GM18502 (cell line): ENCODE measurements around the gene ABCA5.
A peak's percentile ranks its signal among the peaks of the same experiment; 100 is the strongest.

Experiments
- ATAC-seq: cut with Tn5 transposase; IDR thresholded peaks from one replicate; pipeline ENCODE4 v1.9.1; 2021; ENCODE audit warnings: mild to moderate bottlenecking; ENCODE audit not compliant: unreplicated experiment, poor library complexity

The ABCA5 gene

DNA sequence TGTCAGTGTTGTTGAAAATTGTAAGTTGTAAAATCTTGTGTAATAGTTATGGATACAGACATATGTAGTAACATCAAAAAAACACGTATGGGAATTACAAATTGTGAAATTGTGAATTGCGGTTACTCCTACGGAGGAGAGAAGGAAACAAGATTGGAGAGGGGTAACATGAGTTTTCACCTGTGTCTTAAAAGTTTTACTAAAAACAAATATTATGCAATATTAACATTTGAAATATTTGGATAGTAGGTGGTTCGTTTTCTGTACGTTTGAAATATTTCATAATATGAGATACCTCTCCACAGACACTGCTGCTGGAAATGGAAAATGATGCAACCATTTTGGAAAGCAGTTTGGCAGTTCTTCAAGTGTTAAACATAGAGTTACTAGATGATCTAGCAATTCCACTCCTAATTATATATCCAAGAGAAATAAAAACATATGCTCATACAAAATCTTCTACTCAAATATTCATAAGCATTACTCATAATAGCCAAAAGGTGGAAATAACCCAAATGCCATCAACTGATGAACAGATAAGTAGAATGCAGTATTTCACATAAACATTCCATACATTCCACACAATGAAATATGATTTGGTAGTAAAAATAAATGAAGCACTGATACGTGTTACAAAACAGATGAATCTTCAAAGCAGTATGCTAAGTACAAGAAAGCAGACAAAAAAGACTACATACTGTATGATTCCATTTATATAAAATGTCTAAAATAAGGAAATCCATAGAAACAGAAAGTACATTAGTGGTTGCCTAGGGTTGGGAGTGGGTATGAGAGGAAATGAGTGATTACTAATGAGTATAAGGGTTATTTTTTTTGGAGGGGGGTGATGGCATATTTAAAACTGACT, 57.6 kb downstream of the ABCA5 start:
- ATAC-seq, result no peak

DNA sequence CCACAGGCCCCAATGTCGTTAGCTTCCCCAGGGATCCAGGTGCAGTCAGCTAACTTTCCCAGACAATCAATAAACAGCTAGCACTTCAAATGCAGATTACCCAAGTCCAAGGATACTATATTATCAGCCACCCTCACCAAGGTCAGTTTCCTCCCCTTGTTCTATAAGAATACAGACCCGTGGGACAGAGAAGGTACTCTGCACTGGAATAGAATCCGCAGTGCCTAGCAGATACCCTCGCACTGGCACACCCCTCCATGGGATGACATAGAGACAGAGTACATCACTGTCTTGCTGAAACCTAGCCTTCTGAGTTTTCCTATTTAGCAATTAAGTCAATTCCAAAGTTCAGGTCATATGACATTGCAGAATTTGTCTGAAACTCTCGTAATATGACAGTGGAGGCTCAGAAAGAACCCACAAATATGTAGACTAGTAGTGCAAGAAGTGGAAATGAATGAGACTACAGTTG, 58.4 kb downstream of the ABCA5 start:
- ATAC-seq, result no peak

DNA sequence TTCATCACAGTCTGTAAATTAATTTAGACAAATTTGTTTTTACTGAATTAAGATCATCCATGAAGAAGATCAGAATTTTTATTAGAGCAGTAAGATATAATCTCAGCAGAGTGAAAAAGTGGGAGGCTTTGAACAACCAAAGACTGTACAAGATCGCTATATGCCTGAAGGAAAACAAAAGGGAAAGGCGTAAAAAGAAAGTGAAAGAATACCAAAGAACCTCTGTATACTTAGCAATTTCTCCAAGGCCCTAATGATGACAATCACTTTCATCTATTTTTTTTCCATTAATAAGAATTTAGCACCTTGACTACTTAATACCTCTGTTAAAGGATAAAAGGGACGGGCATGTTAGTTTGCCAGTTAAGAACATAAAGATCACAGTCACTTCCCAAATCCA, 59.7 kb downstream of the ABCA5 start:
- ATAC-seq, result no peak

- ATAC-seq, result no peak
Observed at GRCh38 chr17:69265873-69266272, 61.1 kb downstream of the ABCA5 start.

- no peak for ATAC-seq
Observed at GRCh38 chr17:69254187-69254586, 72.7 kb downstream of the ABCA5 start.

DNA sequence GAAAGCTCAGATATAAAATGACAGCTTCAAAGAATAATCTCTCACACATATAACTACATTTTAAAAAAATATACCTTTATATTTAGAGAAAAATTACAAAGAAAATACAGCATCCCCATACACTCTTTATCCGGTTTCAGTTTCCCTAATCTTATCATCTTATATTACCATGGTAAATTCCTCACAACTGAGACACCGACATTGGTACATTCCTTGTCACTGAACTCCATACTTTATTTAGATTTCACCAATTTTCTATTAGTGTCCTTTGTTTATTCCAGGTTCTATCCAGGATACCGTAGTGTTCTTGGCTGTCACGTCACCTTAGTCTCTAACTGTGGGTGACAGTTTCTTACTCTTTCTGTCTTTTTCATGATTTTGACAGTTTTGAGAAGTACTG, 76.3 kb downstream of the ABCA5 start:
- ATAC-seq, result no peak

DNA sequence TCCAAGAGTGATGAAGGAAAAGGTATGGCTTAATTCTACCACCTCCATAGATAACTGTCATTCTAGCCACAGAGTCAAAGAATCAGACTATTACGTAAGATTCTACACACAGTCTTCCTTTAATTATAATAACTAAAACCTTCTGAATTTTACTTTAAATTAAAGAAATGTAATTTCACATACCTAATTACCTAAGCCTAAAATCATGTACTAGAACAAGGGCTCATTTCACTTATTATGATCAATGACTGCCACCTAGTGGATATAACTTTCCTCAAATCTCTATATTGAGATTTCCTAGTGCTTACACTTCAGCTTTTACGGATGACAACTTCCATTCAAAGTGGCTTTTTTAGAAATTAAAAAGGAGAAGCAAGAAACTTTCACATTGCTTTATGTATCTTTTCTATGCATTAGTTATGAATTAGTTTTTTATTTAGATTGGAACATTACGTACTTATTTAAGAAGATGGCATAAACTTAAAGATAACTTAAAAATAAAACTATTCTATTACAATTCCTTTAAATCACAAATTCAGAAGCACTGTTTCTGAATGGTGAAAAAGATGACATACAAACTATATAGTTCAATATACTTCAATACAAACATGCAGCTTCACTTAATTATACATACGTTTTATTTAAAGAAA, 80.1 kb downstream of the ABCA5 start:
- peak; percentile 65 for ATAC-seq

GRCh38 chr17:69246202-69246601, 80.7 kb downstream of the ABCA5 start:
- no peak for ATAC-seq

DNA sequence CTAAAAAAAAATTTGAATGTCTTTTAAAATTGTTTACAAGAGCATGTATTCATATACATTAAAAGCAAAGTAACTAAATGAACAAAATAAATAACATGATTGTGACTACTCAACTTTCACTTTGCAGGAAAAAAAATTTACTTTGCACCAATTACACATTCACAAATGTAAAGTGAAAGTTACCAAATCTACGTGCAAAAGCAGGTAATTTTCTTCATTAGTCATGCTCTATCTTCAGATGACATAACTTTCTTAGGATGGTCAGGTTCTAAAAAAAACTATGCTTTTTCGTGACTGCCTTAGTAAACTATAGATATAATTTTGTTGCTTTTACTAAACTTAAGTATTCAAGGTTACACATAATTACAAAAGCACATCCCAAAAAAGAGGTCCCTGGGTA, 81.3 kb downstream of the ABCA5 start:
- no peak for ATAC-seq

- ATAC-seq, result no peak
Observed at GRCh38 chr17:69239611-69240600, 87.0 kb downstream of the ABCA5 start.

GRCh38 chr17:69236946-69237345, 90.0 kb downstream of the ABCA5 start:
- ATAC-seq, result no peak

- no peak for ATAC-seq
Observed at GRCh38 chr17:69236464-69236863, 90.5 kb downstream of the ABCA5 start.

DNA sequence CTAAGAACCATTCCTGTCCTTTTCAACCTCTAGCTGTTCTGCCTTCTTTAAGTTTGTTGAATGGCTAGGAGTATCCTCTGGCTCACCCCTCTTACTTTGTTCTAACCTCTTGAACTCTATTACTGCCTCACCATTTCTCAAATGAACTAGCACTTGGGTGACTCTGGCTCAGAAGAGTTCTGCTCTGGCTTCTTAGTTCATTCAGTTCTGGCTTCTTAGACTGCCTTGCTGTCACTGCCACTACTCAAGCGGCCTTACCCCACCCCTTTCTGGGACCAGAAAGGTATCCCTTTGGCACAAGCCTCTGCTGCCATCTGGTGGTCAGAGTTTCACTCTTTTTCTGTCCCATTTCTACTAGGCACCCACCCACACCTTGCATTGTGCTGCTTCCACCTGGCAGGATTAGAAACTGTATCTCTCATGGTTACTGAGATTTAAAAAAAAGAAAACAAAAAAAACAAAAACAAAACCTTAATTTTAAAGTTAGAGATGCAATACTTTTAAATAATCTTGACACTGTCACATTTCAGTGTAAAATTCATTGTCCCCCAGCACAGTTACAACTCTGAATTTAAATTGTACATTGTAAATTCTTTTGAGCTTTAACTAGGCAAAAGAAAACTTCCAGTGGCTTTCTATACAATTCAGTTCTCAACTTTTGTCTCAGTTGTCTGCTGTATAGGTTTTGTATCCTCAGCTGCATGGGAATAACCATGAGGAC, 91.4 kb downstream of the ABCA5 start:
- peak; percentile 94 for ATAC-seq

DNA sequence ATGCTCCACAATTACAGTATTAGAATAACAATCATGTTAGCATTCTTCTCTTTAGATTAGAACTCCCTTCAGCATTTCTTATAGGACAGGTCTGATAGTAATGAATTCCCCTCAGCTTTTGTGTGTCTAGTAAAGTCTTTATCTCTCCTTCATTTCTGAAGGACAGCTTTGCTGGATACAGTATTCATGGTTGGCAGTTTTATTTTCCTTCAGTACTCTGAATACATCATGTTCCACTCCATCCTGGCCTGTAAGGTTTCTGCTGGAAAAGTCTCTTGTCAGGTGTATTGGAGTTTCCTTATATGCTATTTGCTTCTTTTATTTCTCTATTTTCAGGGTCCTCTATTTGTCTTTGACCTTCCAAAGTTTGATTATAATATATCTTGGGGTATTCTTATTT, 94.3 kb downstream of the ABCA5 start:
- ATAC-seq, result no peak

GRCh38 chr17:69231521-69231920, 95.4 kb downstream of the ABCA5 start:
- no peak for ATAC-seq

DNA sequence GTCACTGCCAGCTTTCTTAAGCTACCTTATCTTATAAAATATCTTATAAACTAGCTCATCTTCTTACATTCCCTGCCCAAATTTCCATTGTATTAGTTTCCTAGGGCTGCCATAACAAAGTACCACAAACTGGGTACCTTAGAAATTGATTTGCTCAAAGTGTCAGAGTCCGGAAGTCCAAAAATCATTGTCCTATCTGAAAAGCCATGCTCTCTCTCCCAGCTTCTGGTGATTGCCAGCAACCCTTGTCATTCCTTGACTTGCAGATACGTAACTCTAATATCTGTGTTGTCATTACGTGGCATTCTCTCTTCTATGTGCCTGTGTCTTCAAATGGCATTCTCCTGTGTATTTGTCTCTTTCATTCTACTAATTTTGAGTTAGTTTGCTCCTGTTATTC, 96.0 kb downstream of the ABCA5 start:
- ATAC-seq, result no peak

DNA sequence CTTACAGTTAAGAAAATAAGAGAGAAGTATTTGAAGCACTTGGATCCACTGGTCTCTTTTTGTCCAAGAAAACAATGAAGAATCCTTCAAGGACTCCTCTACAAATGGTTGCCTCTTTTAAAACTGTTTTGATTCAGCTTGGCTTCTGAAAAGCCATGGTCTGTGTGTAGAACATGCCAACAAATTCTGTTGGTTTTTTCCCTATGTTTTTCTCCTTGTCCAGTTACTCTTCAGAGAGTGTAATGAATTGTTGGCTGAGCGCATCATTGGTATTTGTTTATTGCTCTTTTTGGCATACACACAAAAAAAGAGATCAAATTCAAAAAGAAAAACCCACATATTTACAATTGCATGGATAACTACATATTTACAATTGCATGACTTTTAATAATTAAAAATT, 98.4 kb downstream of the ABCA5 start, which contains the start of gene ABCA10:
Gene ABCA10 (minus strand): TSS at position 249 of the 400 bp plus-strand sequence. CDS start 3,466 bp downstream, outside the sequence.
- no peak for ATAC-seq

DNA sequence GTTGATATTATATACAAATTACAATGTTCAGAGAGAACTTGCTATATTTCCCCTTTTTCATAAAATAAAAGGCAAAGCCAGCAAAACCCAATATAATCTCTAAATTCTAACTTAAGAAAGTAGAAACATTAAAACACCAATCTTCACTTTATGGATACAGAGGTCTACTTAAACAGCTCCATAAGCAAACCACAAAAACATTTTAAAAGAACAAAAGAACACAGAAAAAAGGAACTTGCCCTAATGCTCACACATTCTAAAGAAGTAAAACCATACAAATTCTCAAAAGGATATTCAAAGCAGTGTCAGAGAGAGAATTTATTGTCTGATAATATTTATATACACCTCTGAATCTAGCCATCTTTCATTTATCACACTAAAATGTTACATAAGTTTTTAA, 98.9 kb downstream of the ABCA5 start:
- no peak for ATAC-seq

- no peak for ATAC-seq
Observed at GRCh38 chr17:69227541-69227940, 99.4 kb downstream of the ABCA5 start.

- peak; percentile 98 for ATAC-seq
Observed at GRCh38 chr17:69223809-69224208, 103.1 kb downstream of the ABCA5 start.
